ENCODE results near the gene PDXDC1.
"Not testable (repeated sequence)": the region's sequence is repeated elsewhere in the genome, so short reads cannot be mapped to it uniquely, and the experiment has no call there.

PDXDC1 gene

DNA sequence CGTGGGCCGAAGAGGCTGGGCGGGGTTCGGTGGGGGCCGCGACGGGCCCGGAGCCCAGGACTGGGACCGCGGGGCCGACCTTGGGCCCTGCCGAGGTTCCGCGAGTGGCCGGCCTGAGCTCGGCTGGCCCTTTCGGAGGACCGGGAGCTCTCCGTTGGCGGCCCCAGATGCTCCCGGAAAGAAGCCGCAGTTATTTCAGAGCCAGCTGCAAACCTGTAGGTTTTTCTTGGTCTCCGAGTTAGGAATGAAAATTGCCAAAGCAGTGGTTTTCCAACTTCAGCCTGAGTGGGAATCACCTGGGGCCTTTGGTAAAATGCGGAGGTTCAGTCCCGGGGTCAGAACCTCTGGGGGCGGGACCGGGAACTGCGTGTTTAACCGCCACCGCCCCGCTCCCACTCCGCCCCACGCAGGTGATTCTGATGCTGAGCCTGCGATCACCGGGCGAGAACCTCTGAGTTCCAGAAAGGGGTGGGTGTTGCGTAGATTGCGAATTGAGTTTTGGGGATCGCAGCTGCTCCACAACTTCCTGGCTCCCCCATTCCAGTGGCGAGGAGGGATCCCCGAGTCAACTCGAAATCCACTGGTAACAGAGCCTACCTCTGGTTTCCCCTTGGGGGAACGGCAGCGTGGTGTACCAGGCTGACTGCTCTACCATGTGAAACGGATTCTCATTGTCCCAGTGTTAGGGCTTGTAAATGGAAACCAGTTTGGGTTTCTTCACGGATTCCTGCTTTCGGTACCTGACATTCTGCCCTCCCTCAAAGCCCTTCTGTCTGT is 780 bp downstream of the PDXDC1 start:
- H3K4me3 ChIP-seq (ENCODE audit: low read depth, low read length), result peak overlapping the region; percentile 76
- not testable (repeated sequence) for DNase-seq (ENCODE audit: low read depth)

DNA sequence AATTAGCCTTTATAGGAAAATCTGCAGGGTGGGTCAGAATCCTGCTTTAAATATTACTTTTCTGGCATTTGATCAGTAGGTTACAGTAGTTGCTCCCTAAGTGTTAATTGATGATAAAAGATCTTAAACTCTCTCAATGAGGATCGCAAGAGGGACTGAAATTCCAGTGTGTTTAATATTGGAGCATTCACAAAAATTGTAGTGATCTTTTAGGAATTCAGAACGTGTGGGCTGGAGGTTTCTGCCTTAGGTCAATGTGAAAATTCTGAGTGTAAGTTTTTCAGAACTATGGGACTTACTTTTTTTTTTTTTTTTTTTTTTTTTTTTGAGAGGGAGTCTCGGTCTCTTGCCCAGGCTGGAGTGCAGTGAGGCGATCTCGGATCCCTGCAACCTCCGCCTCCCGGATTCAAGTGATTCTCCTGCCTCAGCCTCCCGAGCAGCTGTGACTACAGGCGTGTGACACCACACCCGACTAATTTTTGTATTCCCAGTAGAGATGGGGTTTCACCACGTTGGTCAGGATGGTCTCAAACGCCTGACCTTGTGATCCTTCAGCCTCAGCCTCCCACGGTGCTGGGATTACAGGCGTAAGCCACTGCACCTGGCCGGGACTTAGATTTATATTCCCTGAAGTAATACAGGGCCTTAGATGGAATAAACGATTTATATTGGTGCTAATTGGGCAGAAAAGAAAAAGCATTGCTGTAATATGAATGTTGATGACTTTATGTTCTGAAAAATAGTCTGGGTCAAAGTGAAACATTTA is 2.3 kb downstream of the PDXDC1 start:
- H3K4me3 ChIP-seq (ENCODE audit: low read depth, low read length); DNase-seq (ENCODE audit: low read depth): not testable (repeated sequence)

DNA sequence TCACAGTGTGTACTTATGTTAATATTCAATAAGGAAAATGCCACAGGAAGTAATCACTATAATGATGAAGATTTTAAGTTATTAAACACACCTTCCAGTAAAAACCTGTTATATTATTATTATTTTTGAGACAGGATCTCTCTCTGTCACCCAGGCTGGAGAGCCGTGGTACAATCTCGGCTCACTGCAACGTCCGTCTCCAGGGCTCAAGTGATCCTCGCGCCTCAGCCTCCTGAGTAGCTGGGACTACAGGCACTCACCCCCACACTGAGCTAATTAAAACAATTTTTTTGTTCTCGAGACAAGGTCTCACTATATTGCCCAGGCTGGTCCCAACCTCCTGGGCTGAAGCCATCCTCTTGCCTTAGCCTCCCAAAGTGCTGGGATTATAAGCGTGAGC is 3.5 kb downstream of the PDXDC1 start:
- not testable (repeated sequence) for H3K4me3 ChIP-seq (ENCODE audit: low read depth, low read length); DNase-seq (ENCODE audit: low read depth)

DNA sequence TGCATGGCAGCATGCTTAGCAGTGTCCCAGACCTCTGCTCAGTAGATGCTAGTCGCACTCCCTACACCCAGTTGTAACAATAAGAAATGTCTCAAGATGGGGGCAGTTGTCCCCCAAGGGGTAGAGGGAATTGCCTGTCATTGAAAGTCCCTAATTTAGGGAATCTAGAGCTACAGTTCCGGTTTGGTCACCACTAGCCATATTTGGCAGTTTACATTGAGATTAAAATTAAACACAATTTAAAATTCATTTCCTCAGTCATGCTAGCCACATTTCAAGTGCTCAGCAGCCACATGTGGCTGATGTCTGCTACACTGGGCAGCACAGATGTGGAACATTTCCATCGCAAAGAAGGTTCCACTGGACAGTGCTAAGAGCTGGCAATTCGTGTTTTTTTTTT is 4.1 kb downstream of the PDXDC1 start:
- not testable (repeated sequence) for DNase-seq (ENCODE audit: low read depth); H3K4me3 ChIP-seq (ENCODE audit: low read depth, low read length)

DNA sequence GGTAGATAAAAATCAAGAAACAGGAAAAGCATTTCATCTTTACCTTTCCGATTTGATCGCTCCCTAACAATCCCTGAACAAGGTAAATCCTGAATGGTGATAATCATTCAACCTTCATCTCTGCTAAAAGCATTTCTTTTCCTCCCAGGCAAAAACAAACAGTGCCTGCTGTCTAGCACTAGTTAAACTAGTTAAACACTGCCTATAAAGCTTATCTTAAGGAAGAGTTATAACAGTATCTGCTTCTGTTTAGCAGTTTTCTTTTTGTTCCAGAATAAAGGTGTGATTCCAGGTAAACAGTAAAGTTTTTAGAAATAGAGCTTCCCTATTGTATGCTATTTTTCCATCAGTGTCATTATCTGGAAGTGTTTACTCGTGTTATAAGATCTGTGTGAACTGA is 6.4 kb downstream of the PDXDC1 start:
- H3K4me3 ChIP-seq (ENCODE audit: low read depth, low read length), result 0 out of 2 replicates have a peak overlapping the region, but pooled peaks have one; percentile 18
- not testable (repeated sequence) for DNase-seq (ENCODE audit: low read depth)

DNA sequence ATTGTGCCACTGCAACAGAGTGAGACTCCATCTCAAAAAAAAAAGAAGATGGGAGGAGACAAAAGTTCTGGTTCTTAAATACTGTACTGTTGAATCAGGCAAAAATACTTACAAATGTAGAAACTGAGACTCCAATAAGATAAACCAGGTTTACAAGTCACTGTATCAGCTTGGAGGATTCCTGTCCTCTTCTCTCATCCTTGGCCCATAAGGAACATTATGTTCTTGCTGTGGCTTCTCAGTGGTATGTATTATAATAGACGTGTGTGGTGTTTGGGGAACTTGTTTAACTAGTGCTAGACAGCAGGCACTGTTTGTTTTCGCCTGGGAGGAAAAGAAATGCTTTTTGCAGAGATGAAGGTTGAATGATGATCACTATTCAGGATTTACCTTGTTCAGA is 7.7 kb downstream of the PDXDC1 start:
- not testable (repeated sequence) for H3K4me3 ChIP-seq (ENCODE audit: low read depth, low read length); DNase-seq (ENCODE audit: low read depth)

DNA sequence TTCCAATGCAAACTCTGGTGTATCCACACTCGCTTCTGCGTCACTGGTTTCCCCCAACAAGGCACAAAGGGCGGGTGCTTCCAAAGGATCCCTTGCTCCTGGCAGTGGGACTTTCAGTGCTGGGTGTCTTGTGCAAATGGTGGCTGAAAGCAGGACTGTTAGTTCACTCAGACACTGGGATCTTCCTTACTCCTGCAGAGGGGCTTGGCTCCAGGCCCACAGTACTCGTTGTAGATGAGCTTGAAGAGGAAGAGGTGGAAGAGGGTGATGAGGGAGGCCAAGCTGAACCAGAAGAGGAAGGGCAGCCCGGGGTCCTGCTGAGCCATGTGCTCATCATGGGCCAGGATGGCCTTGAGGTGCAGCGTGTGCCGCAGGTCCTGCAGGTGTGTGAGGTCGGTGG is 13.3 kb downstream of the PDXDC1 start:
- H3K4me3 ChIP-seq (ENCODE audit: low read depth, low read length); DNase-seq (ENCODE audit: low read depth): not testable (repeated sequence)

DNA sequence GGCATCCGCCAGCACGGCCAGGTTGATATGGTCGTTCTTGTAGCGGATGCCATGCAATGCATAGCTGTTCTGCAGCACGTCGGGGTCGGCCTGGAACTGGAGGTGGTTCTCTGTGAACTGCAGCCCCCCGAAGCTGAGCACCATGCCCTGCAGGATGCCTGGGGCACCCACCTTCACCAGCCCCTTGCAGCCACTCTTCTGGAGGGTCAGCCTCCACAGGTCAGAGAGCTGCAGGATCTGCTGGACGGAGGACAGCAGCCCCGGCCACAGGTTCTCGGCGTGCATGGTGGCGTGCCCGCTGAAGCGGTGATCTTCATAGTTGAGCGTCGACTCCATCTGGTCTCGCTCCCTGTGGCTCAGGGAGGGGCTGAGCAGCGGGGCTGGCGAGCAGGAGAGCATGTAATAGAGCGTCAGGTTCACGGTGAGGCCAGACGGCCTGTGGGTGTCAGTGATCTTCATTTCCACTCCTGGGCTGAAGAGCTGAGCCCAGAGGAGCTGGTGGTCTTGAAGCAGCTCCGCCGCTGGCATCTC is 13.9 kb downstream of the PDXDC1 start:
- not testable (repeated sequence) for H3K4me3 ChIP-seq (ENCODE audit: low read depth, low read length); DNase-seq (ENCODE audit: low read depth)

DNA sequence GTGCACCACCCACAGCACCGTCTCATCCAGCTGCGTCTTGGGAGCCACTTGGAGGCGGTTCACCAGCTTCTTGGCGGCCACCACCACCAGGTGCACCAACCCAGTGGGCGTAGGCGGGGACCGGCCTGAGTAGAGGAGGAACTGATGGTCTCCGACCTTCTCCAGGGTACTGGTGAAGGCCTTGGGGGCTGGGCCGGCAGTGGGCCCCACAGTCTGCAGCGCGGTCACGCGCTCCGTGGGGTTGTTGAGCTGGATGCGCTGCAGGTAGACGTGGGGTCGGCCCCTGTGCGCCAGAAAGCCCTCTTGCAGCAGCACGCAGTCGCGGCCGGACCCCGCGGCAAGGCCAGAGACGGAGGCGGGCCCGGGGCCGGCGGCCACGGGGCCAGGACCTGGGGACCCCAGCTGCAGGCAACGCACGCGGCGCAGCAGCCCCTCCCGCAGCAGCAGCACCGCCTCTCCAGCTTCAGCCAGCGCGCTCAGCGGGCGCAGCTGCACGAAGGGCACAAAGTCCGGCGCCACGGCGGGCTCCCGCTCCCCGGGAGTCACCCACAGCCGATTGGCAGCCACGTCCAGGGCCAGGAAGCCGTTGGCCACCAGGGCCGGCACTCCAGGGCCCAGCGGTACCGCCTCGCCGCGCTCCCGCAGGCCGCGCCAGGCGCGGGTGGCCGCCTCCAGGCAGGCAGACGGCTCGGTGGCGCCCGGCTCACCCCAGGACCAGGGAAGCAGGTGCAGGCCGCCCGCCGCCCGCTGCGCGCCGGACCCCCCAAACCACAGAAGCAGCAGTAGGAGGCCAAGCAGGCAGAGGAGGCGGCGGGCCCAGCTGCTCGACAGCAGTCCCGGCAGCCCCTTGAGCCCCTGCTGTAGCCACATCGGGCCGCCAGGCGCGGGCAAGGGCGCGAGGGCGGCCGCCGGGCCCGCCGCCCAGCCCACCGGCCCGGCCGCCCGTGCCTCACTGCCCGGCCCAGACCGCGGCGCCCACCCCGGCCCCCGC is 14.8 kb downstream of the PDXDC1 start:
- DNase-seq (ENCODE audit: low read depth), result not testable (repeated sequence)

DNA sequence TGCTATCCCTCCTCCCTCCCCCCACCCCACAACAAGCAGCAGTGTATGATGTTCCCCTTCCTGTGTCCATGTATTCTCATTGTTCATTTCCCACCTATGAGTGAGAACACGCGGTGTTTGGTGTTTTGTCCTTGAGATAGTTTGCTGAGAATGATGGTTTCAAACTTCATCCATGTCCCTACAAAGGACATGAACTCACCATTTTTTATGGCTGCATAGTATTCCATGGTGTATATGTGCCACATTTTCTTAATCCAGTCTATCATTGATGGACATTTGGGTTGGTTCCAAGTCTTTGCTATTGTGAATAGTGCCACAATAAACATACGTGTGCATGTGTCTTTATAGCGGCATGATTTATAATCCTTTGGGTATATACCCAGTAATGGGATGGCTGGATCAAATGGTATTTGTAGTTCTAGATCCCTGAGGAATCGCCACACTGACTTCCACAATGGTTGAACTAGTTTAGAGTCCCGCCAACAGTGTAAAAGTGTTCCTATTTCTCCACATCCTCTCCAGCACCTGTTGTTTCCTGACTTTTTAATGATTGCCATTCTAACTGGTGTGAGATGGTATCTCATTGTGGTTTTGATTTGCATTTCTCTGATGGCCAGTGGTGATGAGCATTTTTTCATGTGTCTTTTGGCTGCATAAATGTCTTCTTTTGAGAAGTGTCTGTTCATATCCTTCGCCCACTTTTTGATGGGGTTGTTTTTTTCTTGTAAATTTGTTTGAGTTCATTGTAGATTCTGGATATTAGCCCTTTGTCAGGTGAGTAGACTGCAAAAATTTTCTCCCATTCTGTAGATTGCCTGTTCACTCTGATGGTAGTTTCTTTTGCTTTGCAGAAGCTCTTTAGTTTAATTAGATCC is 18.7 kb downstream of the PDXDC1 start:
- H3K4me3 ChIP-seq (ENCODE audit: low read depth, low read length); DNase-seq (ENCODE audit: low read depth): not testable (repeated sequence)

More for the DNA sequence above, 14.8 kb downstream of the PDXDC1 start:
- not testable (repeated sequence) for H3K4me3 ChIP-seq (ENCODE audit: low read depth, low read length)

DNA sequence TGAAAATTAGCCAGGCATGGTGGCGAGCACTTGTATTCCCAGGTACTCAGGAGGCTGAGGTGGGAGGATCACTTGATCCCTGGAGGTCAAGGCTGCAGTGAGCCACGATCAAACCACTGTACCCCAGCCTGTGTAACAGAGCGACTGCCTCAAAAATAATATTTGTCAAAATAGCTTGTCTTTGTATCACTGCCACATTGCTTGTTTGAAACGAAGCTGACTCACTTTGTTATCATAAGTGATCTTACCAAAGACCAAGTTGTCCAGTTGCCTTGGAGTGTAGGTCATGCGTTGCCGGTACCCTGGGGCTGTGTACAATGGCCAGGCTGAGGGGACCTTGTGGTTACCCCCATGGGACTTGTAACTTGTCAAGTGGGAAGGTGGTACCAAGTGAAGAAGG is 21.9 kb downstream of the PDXDC1 start:
- not testable (repeated sequence) for DNase-seq (ENCODE audit: low read depth)

DNA sequence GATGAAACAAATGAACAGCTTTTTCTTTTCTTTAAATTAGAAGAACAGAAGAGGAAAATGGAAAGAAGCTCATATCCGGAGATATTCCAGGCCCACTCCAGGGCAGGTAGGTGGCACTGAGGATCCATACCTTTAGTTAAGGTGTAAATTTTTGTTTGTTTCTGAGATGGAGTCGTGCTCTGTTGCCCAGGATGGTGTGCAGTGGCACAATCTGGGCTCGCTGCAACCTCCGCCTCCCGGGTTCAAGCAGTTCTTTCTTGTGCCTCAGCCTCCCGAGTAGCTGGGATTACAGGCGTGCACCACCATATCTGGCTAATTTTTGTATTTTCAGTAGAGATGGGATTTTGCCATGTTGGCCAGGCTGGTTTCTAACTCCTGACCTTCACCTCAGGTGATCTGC is 23.5 kb downstream of the PDXDC1 start:
- not testable (repeated sequence) for DNase-seq (ENCODE audit: low read depth); H3K4me3 ChIP-seq (ENCODE audit: low read depth, low read length)

More for the DNA sequence above, 21.9 kb downstream of the PDXDC1 start:
- not testable (repeated sequence) for H3K4me3 ChIP-seq (ENCODE audit: low read depth, low read length)

DNA sequence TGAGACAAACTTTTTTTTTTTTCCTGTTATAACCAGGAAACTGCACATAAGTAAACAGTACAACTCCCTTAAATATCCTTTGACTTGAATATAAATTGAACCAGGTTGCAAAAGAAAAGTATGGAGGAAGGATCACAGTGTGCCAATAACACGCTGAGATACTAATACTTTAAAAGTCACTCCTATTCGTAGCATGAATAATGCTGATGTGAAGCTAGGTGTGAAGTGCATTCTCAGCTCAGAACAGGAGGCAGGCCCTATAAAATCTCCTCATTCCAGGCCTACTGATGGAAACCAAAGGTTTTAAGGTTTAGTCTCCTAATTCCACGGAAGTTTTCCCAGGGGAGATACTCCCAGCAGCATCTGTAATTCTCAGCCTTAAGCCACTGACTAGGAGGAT is 25.0 kb downstream of the PDXDC1 start:
- not testable (repeated sequence) for DNase-seq (ENCODE audit: low read depth); H3K4me3 ChIP-seq (ENCODE audit: low read depth, low read length)

DNA sequence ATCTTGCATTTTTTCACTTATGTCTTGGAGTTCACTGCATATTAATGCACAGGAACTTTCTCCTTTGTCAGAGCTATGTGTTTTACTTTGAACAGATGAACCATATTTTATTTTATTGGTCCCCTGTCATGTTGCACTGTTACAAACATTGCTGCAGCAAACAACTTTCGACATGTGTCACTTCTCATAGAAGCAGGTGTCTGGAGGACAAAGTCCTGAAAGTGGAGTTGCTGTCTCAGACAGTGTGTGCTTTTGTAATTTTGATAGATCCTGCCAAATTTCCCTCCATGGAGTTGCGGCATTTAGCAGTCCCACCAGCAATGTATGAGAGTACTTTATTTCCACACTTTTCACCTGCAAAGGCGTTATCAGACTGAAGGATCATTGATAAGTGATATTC is 27.6 kb downstream of the PDXDC1 start:
- not testable (repeated sequence) for DNase-seq (ENCODE audit: low read depth); H3K4me3 ChIP-seq (ENCODE audit: low read depth, low read length)

DNA sequence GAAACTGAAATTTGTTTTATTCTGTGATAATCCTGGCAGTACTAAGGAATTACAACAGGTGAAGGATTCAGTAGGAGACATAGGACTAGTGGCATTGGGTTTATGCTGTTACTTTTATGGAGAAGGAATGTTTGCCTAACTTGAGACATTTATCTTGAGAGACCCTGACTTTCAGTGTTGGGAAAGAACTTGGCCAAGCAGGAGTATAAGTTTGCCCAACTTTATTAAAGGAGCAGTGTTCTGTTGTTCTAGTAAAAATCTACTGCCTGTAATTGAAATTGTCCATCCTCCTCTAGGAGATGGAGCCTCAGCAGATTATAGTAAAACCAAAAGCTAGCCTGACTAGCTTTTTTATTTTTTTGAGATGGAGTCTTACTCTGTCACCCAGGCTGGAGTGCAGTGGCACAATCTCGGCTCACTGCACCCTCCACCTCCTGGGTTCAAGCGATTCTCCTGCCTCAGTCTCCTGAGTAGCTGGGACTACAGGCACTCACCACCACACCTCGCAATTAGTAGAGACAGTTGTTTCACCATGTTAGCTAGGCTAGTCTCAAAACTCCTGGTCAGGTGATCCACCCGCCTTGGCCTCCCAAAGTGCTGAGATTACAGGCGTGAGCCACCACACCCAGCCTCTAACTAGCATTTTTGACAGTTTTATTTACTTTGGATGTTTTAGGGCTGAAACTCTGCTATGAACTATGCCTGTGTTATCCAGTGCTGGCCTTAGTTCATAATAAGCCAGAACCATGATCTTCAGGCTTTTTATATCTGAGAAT is 30.7 kb downstream of the PDXDC1 start:
- DNase-seq (ENCODE audit: low read depth); H3K4me3 ChIP-seq (ENCODE audit: low read depth, low read length): not testable (repeated sequence)

DNA sequence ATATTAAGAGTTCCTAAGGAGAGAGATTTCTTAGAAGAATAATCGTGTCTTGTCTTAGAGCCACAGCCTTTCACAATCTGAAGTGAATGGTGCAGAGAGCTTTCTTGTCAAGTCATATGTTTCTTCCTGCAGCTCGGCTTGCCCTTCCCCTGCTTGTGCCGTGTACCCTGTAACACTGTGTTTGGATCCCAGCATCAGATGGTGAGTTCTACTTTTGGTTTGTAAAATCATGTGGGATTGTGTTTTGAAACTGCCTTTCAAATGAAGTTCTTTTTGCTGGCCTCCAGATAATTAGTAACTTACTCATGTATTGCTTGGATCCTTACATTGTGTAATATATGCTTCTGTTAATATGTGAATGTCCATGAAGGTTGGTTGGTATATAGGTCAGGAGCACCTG is 33.8 kb downstream of the PDXDC1 start:
- not testable (repeated sequence) for DNase-seq (ENCODE audit: low read depth); H3K4me3 ChIP-seq (ENCODE audit: low read depth, low read length)

DNA sequence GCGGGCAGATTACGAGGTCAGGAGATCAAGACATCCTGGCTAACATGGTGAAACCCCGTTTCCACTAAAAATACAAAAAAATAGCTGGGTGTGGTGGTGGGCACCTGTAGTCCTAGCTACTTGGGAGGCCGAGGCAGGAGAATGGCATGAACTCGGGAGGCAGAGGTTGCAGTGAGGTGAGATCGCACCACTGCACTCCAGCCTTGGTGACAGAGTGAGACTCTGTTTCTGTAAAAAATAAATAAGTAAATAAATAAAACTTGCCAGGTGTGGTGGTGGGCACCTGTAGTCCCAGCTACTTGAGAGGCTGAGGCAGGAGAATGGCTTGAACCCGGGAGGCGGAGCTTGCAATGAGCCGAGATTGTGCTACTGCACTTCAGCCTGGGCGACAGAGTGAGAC is 38.1 kb downstream of the PDXDC1 start:
- DNase-seq (ENCODE audit: low read depth); H3K4me3 ChIP-seq (ENCODE audit: low read depth, low read length): not testable (repeated sequence)
